Esophagus muscularis mucosa (tissue), 4 donors: ENCODE results near the gene PDE6C. TPM values are rescaled to one million over a fixed set of nuclear protein-coding genes. Genes with fewer than 3 reads are reported as not detected.

Source experiments
- DNase-seq: peaks from one replicate; pipeline ENCODE4 v3.0.0-alpha.2; 2017; ENCODE audit errors: extremely low spot score
- H3K27ac ChIP-seq, 4 donors: fragments of 200-600 bp; sonication (generic); replicated peaks in 1 of 4; 1 replicate in 3 of 4; 2 replicates in 1 of 4; pipeline ENCODE4 v1.5.1; 2016 to 2019; ENCODE audit warnings: mild to moderate bottlenecking in 1 of 4
- H3K27me3 ChIP-seq, 4 donors: fragments of 200-600 bp; sonication (generic); one replicate each; pipeline versions ENCODE4 v1.5.1 to v1.6.0; 2016 to 2019
- H3K36me3 ChIP-seq, 4 donors: fragments of 200-600 bp; sonication (generic); one replicate each; pipeline ENCODE4 v1.5.1; 2016 to 2019
- H3K4me1 ChIP-seq, 4 donors: fragments of 200-600 bp; sonication (generic); one replicate each; pipeline ENCODE4 v1.5.1; 2016 to 2019
- H3K4me3 ChIP-seq, 4 donors: fragments of 200-600 bp; sonication (generic); 1 replicate in 2 of 4; 2 replicates in 2 of 4; pipeline ENCODE4 v1.5.1; 2016 to 2019; ENCODE audit warnings: mild to moderate bottlenecking in 4 of 4, moderate library complexity in 1 of 4
- H3K9me3 ChIP-seq, 4 donors: fragments of 200-600 bp; sonication (generic); 1 replicate in 3 of 4; 2 replicates in 1 of 4; pipeline ENCODE4 v1.5.1; 2016 to 2019
- EP300 ChIP-seq: sonication (generic); formaldehyde crosslinking; IDR thresholded peaks from one replicate; pipeline ENCODE4 v1.6.1; 2017; ENCODE audit warnings: antibody characterized with exemption
- POLR2A ChIP-seq: fragments of 450-650 bp; IDR thresholded peaks from one replicate; pipeline ENCODE4 v1.6.1; 2017; ENCODE audit warnings: antibody characterized with exemption, moderate library complexity, mild to moderate bottlenecking, low read depth
- POLR2AphosphoS5 ChIP-seq, 2 donors: sonication (generic); formaldehyde crosslinking; IDR thresholded peaks; one replicate each; pipeline ENCODE4 v1.6.1; 2017; ENCODE audit warnings: antibody characterized with exemption in 2 of 2
- WGBS: methylation state at CpG from one replicate; pipeline ENCODE4 v1.1.5; 2018; 5-methylcytosine and 5-hydroxymethylcytosine counted together
- intact Hi-C: fragments of 100-400 bp; cut with DNase I; formaldehyde crosslinking; loops from one replicate; pipeline ENCODE4 v1.15.1; 2023
- total RNA-seq, 4 donors: library from RNA; depleted of rRNA; stranded (reverse); fragments of >200 nt; gene quantifications; one replicate each; pipeline versions ENCODE4 v1.1.0 to v1.2.1, GENCODE V29; 2016
- TF ChIP-seq, protein P1 (sequence below), 3 experiments: fragments of 200-600 bp in 2 of 3; fragments of 450-650 bp in 1 of 3; sonication (generic) in 2 of 3; IDR thresholded peaks; one replicate each; pipeline ENCODE4 v1.5.1; 2017 to 2019; ENCODE audit warnings: antibody characterized with exemption in 3 of 3, mild to moderate bottlenecking in 2 of 3, moderate library complexity in 1 of 3

Gene PDE6C
- total RNA-seq, 4 donors from 2014 or later: not detected

DNA sequence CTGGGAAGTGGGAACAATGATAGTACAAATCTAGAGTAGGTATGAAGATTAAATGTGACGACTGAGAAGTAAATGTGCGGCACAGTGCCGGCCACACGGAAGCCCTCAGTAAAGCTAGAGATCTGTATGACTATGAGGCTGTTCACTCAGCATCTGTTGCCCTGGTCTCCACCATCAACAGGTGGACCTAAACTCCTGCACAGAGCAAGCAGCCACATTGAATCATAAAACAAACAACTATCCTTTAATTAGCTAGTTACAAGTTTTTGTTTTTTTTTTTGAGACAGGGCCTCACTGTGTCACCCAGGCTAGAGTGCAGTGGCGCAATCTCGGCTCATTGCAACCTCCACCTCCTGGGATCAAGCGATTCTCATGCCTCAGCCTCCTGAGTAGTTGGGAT lies 27.9 kb upstream of the PDE6C start:
- H3K27me3 ChIP-seq: peaks cover 0 to 8% (median 0%) of the 10 kb centered on the region in 4 donors
- H3K4me1 ChIP-seq: no peaks in the 10 kb centered on the region
- peaks cover 0 to 7% (median 5%) of the 10 kb centered on the region in 4 donors for H3K9me3 ChIP-seq
- no peak for DNase-seq
- H3K27ac ChIP-seq: no peak overlapping the region
- TF ChIP-seq POLR2AphosphoS5 (IDR thresholded peaks at IDR 0.05) (no peak), EP300 (no peak), POLR2A (no peak)
- TF ChIP-seq, protein P1, sequence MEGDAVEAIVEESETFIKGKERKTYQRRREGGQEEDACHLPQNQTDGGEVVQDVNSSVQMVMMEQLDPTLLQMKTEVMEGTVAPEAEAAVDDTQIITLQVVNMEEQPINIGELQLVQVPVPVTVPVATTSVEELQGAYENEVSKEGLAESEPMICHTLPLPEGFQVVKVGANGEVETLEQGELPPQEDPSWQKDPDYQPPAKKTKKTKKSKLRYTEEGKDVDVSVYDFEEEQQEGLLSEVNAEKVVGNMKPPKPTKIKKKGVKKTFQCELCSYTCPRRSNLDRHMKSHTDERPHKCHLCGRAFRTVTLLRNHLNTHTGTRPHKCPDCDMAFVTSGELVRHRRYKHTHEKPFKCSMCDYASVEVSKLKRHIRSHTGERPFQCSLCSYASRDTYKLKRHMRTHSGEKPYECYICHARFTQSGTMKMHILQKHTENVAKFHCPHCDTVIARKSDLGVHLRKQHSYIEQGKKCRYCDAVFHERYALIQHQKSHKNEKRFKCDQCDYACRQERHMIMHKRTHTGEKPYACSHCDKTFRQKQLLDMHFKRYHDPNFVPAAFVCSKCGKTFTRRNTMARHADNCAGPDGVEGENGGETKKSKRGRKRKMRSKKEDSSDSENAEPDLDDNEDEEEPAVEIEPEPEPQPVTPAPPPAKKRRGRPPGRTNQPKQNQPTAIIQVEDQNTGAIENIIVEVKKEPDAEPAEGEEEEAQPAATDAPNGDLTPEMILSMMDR (IDR thresholded peaks at IDR 0.05): no peak
- no peaks in the 10 kb centered on the region for H3K36me3 ChIP-seq
- H3K4me3 ChIP-seq: no peak overlapping the region
- 95% methylated on average over 7 of the region's 7 CpGs for WGBS
- intact Hi-C loops: no loop called here

DNA sequence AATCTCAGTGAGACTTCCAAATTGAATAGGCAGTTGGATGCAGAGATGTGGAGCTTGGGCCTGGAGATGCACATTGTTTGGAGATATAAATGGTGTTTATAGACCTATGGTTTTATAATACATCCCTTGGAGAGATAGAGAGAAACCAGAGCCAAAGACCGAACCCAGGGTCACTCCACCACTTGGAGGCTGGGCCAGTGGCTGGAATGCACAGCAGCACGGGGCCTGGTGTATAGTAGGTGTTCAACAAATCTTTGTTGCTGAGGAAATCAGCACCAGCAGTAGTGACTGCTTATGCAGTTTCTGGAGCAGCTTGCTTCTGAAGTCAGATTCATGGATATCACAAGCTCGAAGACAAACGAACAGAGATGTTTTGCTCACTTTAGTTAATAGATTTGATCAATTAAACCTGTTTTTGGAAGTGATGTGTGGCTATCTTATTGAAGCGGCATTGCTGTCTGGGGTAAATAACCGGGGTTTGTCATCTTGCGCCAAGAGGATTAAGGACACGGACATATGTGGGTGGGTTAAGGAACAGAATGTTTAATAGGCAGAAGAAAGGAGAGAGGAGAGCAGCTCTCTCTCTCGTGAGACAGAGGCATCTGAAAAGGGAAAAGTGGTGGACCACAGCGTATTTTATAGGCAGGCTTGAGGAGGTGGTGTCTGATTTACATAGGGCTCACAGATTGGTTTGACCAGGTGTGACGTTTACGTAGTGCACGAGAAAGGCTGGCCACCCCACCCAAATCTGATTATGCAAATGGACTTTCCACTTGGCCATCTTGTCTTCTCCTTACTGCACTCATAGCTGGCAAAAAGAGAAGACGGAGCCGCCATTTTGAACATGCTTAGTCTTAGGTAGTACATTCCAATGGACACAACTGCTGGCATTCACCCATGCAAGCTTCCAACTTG lies 22.4 kb upstream of the PDE6C start:
- Histone ChIP-seq H3K27me3 (no peaks in the 10 kb centered on the region), H3K27ac (no peak overlapping the region), H3K9me3 (no peaks in the 10 kb centered on the region), H3K36me3 (no peaks in the 10 kb centered on the region), H3K4me3 (no peak overlapping the region), H3K4me1 (no peaks in the 10 kb centered on the region)
- intact Hi-C loops: no loop called here
- no peak for DNase-seq
- TF ChIP-seq EP300: no peak
- no peak for TF ChIP-seq POLR2AphosphoS5 (IDR thresholded peaks at IDR 0.05)
- no peak for TF ChIP-seq POLR2A
- TF ChIP-seq, protein P1 (IDR thresholded peaks at IDR 0.05): no peak
- 92% methylated on average over 15 of the region's 15 CpGs for whole genome bisulfite sequencing

DNA sequence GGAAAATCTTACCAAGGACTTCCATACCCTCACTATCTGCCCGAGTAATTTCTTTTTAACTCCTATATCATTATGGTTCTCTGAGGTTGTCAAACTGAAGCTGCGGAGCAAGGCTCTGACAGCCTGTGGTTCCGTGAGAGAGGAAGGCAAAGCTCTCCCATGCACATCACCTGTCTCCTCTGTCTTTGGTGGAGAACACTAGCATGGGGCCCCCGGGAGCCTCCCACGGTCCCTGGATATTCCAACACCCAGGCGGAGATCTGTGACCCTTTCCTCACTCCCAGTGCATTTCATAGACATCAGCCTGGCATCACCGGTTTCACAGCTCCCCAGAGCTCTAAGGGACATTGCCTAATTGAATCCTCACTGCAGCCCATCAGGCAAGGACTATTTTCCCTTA lies 21.7 kb upstream of the PDE6C start:
- Histone ChIP-seq H3K36me3 (no peaks in the 10 kb centered on the region), H3K9me3 (no peaks in the 10 kb centered on the region), H3K4me3 (no peak overlapping the region), H3K4me1 (no peaks in the 10 kb centered on the region), H3K27ac (no peak overlapping the region), H3K27me3 (no peaks in the 10 kb centered on the region)
- no peak for DNase-seq
- intact Hi-C loops: no loop called here
- no peak for TF ChIP-seq POLR2A
- no peak for TF ChIP-seq POLR2AphosphoS5 (IDR thresholded peaks at IDR 0.05)
- TF ChIP-seq, protein P1 (IDR thresholded peaks at IDR 0.05): no peak
- no peak for TF ChIP-seq EP300
- 91% methylated on average over 7 of the region's 7 CpGs for WGBS

DNA sequence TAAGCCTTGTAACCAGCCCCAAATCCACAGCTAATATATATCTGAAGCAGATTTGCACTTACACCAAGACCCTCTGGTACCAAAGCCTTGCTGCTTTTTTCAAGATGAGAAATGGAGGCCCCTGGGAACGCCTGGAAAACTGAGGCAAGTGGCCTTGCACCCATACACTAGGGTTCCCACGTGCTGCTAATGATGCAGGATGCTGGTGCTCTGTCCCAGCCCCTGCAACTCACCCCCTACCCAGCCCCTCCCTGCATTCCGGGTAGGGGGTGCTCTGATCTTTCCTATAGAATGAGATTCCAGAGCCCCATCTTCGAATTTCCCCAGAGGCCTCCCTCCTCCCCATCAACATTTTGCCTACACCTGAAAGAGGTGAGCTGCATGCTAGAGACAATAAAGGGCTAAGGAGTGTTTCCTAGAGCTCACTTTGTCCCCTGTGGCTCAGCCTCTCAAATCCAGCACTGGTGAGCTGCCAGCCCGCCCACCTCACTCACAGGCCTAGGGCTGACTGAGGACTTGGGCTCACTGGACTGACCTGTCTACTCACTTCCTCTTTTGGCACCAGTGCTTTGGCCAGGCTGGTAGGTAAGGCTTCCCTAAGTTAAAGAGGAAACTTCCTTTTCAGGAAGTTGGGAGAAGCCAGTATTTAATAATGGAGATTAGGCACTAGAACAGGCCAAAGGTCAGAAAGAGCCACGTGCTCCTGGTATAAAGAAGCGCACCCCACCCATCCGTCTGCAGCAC lies 21.1 kb upstream of the PDE6C start:
- intact Hi-C loops: no loop called here
- Histone ChIP-seq H3K36me3 (no peaks in the 10 kb centered on the region), H3K27ac (no peak overlapping the region), H3K4me1 (no peaks in the 10 kb centered on the region), H3K4me3 (no peak overlapping the region), H3K27me3 (no peaks in the 10 kb centered on the region), H3K9me3 (no peaks in the 10 kb centered on the region)
- TF ChIP-seq POLR2AphosphoS5 (IDR thresholded peaks at IDR 0.05): no peak
- WGBS: 73% methylated on average over 7 of the region's 8 CpGs
- DNase-seq: no peak

DNA sequence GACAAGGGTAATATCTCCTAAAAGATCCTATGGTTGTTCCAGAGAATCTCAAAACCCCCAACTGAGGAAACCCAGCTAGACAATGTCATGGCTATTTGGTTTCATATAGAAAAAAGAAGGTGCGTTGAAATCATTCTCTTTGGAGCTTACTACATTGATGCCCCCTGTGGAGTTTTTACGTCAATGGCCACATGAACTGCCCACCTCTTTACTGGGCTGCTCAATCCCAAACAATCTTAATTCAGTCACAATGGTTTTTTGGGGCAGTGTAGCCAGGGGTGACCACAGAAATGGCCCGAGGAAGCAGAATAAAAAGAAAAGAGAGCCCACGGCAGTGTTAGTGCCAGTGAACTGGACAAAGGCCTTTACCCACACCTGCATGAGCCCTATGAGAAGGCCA lies 19.1 kb upstream of the PDE6C start:
- Histone ChIP-seq H3K27ac (no peak overlapping the region), H3K4me3 (no peak overlapping the region), H3K27me3 (no peaks in the 10 kb centered on the region), H3K36me3 (no peaks in the 10 kb centered on the region), H3K9me3 (no peaks in the 10 kb centered on the region), H3K4me1 (no peaks in the 10 kb centered on the region)
- TF ChIP-seq, protein P1 (IDR thresholded peaks at IDR 0.05): no peak
- no peak for TF ChIP-seq POLR2A
- intact Hi-C loops: no loop called here
- WGBS: 90% methylated on average over 4 of the region's 4 CpGs
- no peak for DNase-seq
